Epidermal melanocyte (primary cell): Measurements from ENCODE around the gene PNO1.

ENCODE experiments used
- DNase-seq: peaks from one replicate; pipeline ENCODE4 v3.0.0; 2011; ENCODE audit warnings: low spot score; ENCODE audit not compliant: insufficient read length

PNO1 gene

DNA sequence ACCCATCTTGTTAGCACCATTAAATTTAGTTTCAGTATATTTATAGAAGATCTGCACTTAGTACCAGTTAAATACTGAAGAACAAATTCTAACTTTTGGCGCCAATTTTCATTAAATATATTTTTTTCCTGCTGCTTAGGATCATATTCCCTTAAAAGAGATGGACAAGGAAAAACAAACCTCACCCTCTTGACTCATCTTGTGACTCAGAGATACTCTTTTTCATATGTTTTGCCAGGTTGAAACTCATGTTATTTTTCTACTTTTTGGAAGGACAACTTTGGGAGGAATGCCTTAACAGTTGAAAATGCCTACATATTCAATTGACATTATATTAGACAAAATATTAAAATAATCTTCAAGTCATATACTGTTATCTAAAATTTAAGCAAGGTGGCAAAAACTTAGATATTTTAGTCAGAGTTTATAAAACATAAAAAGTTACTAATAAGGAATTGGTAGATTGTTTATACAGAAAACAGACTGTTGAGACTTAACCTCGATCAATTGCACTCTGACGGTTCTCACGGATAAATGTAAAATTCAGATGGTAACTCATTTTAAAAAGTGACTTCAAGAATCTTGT lies 36.2 kb downstream of the PNO1 start:
- DNase-seq, result no peak

DNA sequence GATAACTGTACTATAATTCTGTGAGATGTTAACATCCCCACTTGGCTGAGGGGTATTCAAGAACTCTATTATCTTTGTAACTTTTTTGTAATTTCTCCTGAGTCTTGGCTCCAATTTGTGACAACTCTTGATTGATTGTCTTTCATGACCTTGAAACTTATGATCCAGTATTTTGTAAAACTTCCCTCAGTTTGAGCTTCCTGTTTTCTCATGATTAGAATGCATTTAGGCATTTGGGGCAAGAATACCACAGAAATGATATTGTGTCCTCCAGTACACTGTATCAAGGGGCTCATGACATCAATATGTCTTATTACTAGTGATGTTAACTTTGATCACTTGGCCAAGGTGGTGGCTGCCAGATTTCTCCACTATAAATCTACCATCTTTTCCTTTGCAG lies 37.4 kb downstream of the PNO1 start:
- no peak for DNase-seq

DNA sequence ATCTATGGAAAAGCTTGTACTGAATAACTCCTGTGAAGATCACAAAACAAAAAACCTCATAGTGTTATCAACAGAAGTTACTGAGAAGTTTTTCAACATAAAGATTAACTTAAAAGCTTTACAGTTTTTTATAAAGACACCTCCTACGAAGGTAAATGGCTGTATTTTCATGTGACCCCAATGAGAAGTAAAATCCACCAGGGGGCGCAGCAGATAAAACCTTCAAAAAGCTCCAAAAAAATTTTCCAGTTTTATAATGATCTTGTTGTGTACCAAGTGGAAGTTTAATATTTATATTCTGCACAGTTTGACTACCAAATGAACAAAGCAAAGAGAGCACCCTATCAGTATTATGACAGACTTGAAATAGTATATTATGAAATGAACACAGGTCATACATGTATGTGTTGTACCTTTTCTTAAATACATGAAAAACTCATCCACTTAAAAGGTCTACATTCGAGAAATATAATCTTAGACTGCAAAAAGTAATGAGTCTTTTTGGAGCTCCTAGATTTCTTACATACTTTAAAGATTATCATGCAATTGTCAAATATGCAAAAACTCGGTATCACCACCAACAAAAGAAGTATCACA lies 38.5 kb downstream of the PNO1 start:
- DNase-seq, result no peak

DNA sequence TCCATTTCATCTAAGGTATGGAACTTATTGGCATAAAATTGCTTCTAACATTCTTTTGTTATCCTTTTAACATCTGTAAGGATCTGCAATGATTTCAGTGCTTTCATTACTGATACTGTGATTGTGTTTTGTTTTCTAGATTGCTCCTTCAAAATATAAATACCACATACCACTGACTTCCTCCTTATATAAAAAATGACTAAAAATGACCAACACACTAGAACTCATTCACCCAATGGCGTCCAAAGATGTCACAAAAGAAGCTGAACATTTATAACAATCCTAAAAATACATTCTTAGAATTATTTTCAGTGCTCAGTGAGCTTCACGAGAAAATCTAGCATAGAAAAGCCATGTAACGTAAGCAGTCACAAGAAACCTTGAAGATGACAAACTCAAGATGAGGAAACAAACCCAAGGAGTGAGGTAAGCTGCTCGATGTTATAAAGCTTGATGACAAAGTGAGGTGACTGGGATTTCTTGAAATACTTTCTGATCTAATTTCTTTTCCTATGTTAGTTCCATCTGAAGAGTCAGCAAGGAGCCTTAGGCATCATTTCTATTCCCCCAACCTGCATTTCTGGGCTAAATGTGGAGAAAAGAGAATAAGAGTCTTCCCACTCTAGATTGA lies 42.6 kb downstream of the PNO1 start:
- DNase-seq, result no peak

DNA sequence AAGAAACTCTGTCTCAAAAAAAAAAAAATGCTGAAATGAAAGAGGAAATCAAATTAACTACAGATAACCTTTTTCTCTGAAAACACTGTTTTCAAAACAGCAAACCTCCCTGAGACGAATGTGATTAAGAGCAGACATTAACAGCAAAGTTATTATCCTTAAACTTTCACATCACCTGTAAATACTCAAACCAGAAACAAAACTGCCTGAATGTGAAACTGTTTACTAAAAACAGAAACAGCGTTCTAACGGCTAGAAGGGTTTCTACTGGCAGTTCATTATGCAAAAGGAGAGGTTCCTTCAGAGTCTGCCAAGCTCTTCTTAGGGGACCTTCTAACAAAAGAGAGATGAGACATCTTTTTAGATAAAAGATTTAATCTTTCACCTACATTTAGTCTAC lies 45.9 kb downstream of the PNO1 start:
- no peak for DNase-seq

DNA sequence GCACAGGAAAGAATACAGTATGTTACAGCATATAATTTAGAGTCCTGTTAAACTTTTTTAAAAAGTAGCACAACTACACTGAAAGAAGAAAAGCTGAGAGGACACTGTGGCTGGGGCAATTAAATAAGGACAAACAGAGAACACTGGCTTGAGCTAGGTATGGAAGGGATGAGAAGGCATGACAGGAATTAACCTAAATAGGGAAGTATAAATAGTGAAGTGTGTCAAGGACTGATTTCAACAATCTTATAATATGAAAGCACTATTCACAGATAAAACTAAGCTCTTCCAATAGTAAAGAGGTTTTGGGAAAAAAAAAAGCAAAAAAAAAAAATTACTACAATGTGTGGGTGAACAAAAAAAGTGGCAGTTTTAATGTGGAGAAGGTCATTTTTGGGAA lies 49.1 kb downstream of the PNO1 start:
- no peak for DNase-seq

GRCh38 chr2:68214381-68214780 lies 56.7 kb downstream of the PNO1 start:
- DNase-seq, result no peak

DNA sequence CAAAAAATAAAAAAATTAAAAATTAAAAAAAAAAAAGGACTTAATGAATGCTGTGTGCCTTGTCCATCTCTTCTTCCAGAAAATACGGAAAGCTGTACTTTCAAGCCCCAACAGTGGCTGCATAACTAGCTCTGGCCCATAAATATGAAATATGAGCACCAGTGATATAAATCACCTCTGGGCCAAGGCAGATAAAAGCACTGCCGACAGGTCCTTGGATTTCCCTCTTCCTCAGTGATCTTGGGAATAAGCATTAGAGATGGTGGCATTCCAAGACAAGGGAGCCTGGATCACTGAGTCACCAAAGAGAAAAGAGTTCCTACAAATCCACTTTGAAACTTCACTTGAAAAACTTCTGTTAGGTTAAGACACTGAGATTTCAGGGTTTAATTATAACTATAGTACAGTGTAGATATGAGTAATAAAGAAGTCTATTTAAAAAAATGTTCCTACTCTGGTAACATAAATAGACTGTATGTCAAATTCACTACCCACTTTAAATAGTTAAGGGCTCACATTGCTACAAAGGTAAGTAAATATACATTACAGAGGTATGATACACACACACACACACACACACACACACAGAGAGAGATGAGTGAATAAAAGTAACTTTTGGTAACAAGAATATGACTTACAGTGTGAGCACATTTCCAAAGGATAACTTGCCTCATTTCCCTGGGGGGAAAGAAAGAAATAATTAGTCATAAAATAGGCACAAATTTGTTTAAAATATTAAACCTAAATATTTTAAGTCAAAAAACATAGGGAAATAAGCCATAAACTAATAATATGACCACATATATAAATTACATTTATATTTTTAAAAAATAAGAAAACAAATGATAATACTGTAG lies 59.0 kb downstream of the PNO1 start:
- no peak for DNase-seq

DNA sequence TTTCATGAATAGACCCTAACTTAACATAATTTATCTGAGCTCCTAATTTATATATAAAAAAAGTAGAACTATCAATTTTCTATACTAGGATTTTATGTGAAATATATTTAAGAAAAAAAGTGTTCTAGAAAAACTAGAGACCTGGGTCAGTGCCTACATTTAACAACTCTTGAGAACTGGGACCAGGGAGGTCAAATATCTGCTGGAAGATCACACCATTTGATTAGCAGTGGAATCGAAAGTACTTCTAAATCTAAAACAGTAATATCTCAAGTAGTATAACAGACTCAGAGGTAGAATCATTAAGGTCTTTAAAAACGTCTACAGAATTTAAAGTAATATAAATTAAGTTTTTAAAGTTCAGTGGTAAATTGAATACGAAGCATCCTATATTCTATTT lies 60.0 kb downstream of the PNO1 start:
- DNase-seq, result no peak

DNA sequence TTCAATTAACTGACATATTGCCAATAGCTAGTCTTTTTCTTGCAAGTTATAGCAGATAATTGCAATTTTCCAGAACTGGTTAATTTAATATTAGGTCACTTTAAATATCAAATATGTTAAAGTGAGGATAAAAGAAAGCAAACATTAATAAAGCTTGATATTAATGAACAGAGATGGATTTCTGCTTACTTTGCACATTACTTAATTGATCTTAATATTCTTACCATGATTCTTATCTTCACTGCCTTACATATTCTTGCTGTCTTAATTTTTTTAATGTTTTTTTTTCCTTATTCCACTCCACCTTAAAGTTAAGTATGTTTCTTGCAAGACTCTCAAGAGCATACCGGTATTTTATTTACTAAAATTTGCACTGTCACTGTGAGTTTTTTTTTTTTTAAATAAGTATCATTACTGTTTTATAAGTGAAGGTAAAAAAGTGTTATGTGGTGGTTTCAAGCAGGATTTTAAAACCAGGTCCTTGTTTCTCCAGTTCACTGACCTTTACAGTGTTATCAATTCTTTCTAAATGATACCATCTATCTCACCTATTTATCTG lies 60.7 kb downstream of the PNO1 start:
- no peak for DNase-seq

- DNase-seq, result no peak
These were observed 64.6 kb downstream of the PNO1 start for GRCh38 chr2:68222287-68222686.

- no peak for DNase-seq
These were observed 65.7 kb downstream of the PNO1 start for GRCh38 chr2:68223419-68223818.

DNA sequence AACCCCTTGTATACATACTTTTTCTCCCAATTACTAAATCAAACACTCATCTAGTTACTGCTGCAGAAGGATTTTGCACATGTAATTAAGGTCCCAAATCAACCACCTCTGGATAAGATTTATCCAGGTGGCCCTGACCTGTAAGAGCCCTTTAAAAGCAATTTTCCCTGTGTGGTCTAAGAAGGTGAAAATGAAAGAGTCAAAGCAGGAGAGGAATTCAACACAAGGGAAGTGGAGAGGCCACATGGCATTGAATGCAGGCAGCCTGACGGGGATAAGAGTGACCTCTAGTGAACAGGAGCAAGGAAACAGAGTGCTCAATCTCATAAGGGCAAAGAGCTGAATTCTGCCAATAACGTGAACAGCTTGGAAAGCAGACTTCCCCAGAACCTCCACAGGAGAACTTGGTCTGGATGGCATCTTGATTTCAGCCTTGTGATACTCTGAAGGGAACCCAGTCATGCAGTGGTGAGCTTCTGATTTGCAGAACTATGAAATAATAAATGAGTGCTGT lies 67.5 kb downstream of the PNO1 start:
- no peak for DNase-seq
